HepG2 (cell line): ENCODE data around the gene ZFAND6. TPM values are rescaled to one million over a fixed set of nuclear protein-coding genes. Genes with fewer than 3 reads are reported as not detected.

Experiments used
- ATAC-seq: fragments of 200-7000 bp; cut with Tn5 transposase; 3 replicates; pipeline ENCODE4 v1.9.1; 2020; ENCODE audit warnings: mild to moderate bottlenecking, moderate library complexity
- BruUV-seq: library from RNA; stranded (reverse); fragments of 400-500 nt; replicated peaks from 2 replicates; lab custom pipeline; 2021; lab: Mats Ljungman, UMichigan
- CTCF ChIA-PET: fragments of 300-600 bp; formaldehyde crosslinking; extraction: SDS; loops from one replicate; lab custom pipeline; 2021; ENCODE audit warnings: low total read pairs, inconsistent platforms, low intra/inter-chr PET ratio; lab: Yijun Ruan, JAX
- POLR2A ChIA-PET: fragments of 350-600 bp; sonication (Branson Sonifier 250); formaldehyde crosslinking; loops from one replicate; lab custom pipeline; 2020; ENCODE audit warnings: antibody characterized with exemption, inconsistent platforms; lab: Yijun Ruan, JAX
- DNase-seq: peaks from one replicate; pipeline ENCODE4 v3.0.0-alpha.2; 2015; ENCODE audit warnings: low spot score
- FAIRE-seq: peaks from 3 replicates; lab custom pipeline; 2011; peaks lifted over from hg19 to GRCh38; lab: Jason Lieb, UNC
- H2AFZ ChIP-seq: one replicate; pipeline ENCODE4 v1.6.1; 2011; ENCODE audit warnings: low read length, inconsistent platforms
- H3K27ac ChIP-seq: fragments of 300-600 bp; 3 replicates; pipeline ENCODE4 v1.8.0; 2011; ENCODE audit warnings: mixed run types, mild to moderate bottlenecking, mixed read lengths, low read length, inconsistent platforms; ENCODE audit not compliant: insufficient read depth; ENCODE audit errors: extremely low read length
- H3K27me3 ChIP-seq, 2 experiments: fragments of 200-600 bp in 1 of 2; 2 replicates in 1 of 2; 3 replicates in 1 of 2; pipeline versions ENCODE4 v1.6.0 to v1.8.0; 2011; ENCODE audit warnings: low read length in 2 of 2, mild to moderate bottlenecking in 2 of 2, moderate library complexity in 2 of 2, inconsistent platforms in 1 of 2; ENCODE audit not compliant: insufficient read depth in 2 of 2, control insufficient read depth in 1 of 2
- H3K36me3 ChIP-seq, 2 experiments: fragments of 200-600 bp in 1 of 2; replicated peaks in 1 of 2; 2 replicates in 1 of 2; 3 replicates in 1 of 2; pipeline versions ENCODE4 v1.5.1 to v1.8.0; 2011; ENCODE audit warnings: low read length in 2 of 2, inconsistent platforms in 1 of 2; ENCODE audit not compliant: insufficient read depth in 2 of 2, control insufficient read depth in 1 of 2
- H3K4me1 ChIP-seq: 2 replicates; pipeline ENCODE4 v1.5.1; 2012; ENCODE audit warnings: low read length, inconsistent platforms; ENCODE audit not compliant: insufficient read depth
- H3K4me2 ChIP-seq: 2 replicates; pipeline ENCODE4 v1.6.0; 2011; ENCODE audit warnings: low read depth, low read length, inconsistent platforms
- H3K4me3 ChIP-seq, 3 experiments: fragments of 200-600 bp in 1 of 3; sonication (generic), shearing (Covaris generic) in 1 of 3; replicated peaks in 1 of 3; 2 replicates each; pipeline ENCODE4 v1.5.1; 2011 to 2016; ENCODE audit warnings: low read length in 3 of 3, inconsistent platforms in 2 of 3, low read depth in 2 of 3, mild to moderate bottlenecking in 2 of 3, control low read depth in 1 of 3, mixed read lengths in 1 of 3; ENCODE audit not compliant: insufficient read depth in 1 of 3
- H3K79me2 ChIP-seq: one replicate; pipeline ENCODE4 v1.6.1; 2011; ENCODE audit warnings: low read length, inconsistent platforms; ENCODE audit not compliant: insufficient read depth
- H3K9ac ChIP-seq: 2 replicates; pipeline ENCODE4 v1.6.0; 2011; ENCODE audit warnings: mild to moderate bottlenecking, low read depth, low read length, inconsistent platforms; ENCODE audit not compliant: insufficient read depth
- H3K9me3 ChIP-seq: 2 replicates; pipeline ENCODE4 v1.5.1; 2012; ENCODE audit warnings: mild to moderate bottlenecking, low read length
- H4K20me1 ChIP-seq: 2 replicates; pipeline ENCODE4 v1.6.0; 2011; ENCODE audit warnings: inconsistent platforms, mild to moderate bottlenecking, low read length, moderate library complexity; ENCODE audit not compliant: insufficient read depth
- AKNA ChIP-seq: sonication (generic); formaldehyde crosslinking; IDR thresholded peaks from 2 replicates; pipeline ENCODE4 v1.4.0; 2020; ENCODE audit warnings: missing genetic modification reagents, borderline replicate concordance
- TEAD3 ChIP-seq: optimal IDR thresholded peaks from 2 replicates; pipeline ENCODE3; 2016; ENCODE audit warnings: borderline replicate concordance
- TGIF2 ChIP-seq: IDR thresholded peaks from 2 replicates; pipeline ENCODE4 v1.6.1; 2016; ENCODE audit warnings: control low read depth, missing compliant biosample characterization
- ZNF792 ChIP-seq: IDR thresholded peaks from 2 replicates; pipeline ENCODE4 v1.6.1; 2016
- WGBS: methylation state at CpG from one replicate; pipeline ENCODE4 v1.1.6; 2017; ENCODE audit warnings: low lambda C conversion rate; 5-methylcytosine and 5-hydroxymethylcytosine counted together
- in situ Hi-C: cut with HindIII; loops from 2 replicates; pipeline ENCODE4 v1.10.0; 2017; ENCODE audit warnings: low pct_unique_long_range_greater_than_20kb; ENCODE audit not compliant: extremely low pct_ligation_motif_present
- intact Hi-C: fragments of 100-400 bp; cut with micrococcal nuclease; formaldehyde crosslinking; loops from one replicate; pipeline ENCODE4 v1.10.0; 2022; ENCODE audit not compliant: unreplicated experiment
- polyA plus RNA-seq, 8 experiments: library from polyadenylated mRNA; depleted of rRNA in 3 of 8; stranded (reverse) in 7 of 8; unstranded in 1 of 8; fragments of >200 nt; fragmentation: Illumina TruSeq in 4 of 8; extraction: Trizol in 4 of 8; gene quantifications; 2 replicates each; pipeline versions ENCODE4 v1.2.1 to v1.2.3, GENCODE V29; 2011 to 2016; ENCODE audit warnings: low read depth in 4 of 8, missing spikeins in 1 of 8, mixed read lengths in 1 of 8; ENCODE audit not compliant: insufficient read depth in 1 of 8
- total RNA-seq, 5 experiments: library from RNA; depleted of rRNA; stranded (reverse); fragments of >200 nt; fragmentation: Illumina TruSeq; extraction: Trizol; gene quantifications; 2 replicates each; pipeline ENCODE4 v1.2.3, GENCODE V29; 2016; ENCODE audit warnings: low read depth in 1 of 5
- TF ChIP-seq, protein P1 (sequence below): sonication (generic); formaldehyde crosslinking; IDR thresholded peaks from 2 replicates; pipeline ENCODE4 v1.5.1; 2020; ENCODE audit warnings: mild to moderate bottlenecking, missing genetic modification reagents
- TF ChIP-seq, protein P2 (sequence below): fragments of 450-650 bp; IDR thresholded peaks from 2 replicates; pipeline ENCODE4 v1.6.1; 2016

Gene ZFAND6
- total and polyA plus RNA-seq, 2 of the 13 experiments (the other 11 are each of a cell fraction or from before 2014, with no cell fraction given) = 84.2 to 115 TPM

GRCh38 chr15:80015156-80015555, 44.3 kb upstream of the ZFAND6 start:
- intact Hi-C loops (no loop called here), in situ Hi-C loops (loop anchor here (25.0 kb wide), 1 partner anchor 297 kb away; no protein-coding TSS in a partner anchor)
- no peak overlapping the region for H3K27ac ChIP-seq
- no peaks in the 10 kb centered on the region for H3K36me3 ChIP-seq
- no peaks in the 10 kb centered on the region for H3K27me3 ChIP-seq
- no peaks in the 10 kb centered on the region for H3K9me3 ChIP-seq
- 68% methylated on average over 2 of the region's 2 CpGs for WGBS
- no peak for FAIRE-seq
- no peak overlapping the region for H3K9ac ChIP-seq
- no peak overlapping the region for H3K4me2 ChIP-seq
- no peak for ATAC-seq
- H4K20me1 ChIP-seq = no peaks in the 10 kb centered on the region
- ChIA-PET CTCF (no interaction called here), POLR2A (no interaction called here)
- H3K4me1 ChIP-seq = peaks cover 35% of the 10 kb centered on the region
- DNase-seq = no peak
- H3K4me3 ChIP-seq = no peak overlapping the region
- TF ChIP-seq, protein P1, sequence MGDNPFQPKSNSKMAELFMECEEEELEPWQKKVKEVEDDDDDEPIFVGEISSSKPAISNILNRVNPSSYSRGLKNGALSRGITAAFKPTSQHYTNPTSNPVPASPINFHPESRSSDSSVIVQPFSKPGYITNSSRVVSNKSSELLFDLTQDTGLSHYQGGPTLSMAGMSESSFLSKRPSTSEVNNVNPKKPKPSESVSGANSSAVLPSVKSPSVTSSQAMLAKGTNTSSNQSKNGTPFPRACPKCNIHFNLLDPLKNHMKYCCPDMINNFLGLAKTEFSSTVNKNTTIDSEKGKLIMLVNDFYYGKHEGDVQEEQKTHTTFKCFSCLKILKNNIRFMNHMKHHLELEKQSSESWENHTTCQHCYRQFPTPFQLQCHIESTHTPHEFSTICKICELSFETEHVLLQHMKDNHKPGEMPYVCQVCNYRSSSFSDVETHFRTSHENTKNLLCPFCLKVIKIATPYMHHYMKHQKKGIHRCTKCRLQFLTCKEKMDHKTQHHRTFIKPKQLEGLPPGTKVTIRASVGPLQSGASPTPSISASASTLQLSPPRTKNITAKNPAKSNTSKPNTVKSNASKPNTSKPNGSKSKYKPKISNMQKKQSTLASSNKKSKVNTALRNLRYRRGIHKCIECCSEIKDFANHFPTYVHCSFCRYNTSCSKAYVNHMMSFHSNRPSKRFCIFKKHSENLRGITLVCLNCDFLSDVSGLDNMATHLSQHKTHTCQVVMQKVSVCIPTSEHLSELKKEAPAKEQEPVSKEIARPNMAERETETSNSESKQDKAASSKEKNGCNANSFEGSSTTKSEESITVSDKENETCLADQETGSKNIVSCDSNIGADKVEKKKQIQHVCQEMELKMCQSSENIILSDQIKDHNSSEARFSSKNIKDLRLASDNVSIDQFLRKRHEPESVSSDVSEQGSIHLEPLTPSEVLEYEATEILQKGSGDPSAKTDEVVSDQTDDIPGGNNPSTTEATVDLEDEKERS (CRISPR knock-in tag) = no peak
- TF ChIP-seq AKNA (no peak), TGIF2 (CRISPR knock-in tag) (no peak), TEAD3 (no peak), ZNF792 (no peak)
- TF ChIP-seq, protein P2, sequence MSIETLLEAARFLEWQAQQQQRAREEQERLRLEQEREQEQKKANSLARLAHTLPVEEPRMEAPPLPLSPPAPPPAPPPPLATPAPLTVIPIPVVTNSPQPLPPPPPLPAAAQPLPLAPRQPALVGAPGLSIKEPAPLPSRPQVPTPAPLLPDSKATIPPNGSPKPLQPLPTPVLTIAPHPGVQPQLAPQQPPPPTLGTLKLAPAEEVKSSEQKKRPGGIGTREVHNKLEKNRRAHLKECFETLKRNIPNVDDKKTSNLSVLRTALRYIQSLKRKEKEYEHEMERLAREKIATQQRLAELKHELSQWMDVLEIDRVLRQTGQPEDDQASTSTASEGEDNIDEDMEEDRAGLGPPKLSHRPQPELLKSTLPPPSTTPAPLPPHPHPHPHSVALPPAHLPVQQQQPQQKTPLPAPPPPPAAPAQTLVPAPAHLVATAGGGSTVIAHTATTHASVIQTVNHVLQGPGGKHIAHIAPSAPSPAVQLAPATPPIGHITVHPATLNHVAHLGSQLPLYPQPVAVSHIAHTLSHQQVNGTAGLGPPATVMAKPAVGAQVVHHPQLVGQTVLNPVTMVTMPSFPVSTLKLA = no peak
- no TSS peak for BruUV-seq
- H3K79me2 ChIP-seq = no peaks in the 10 kb centered on the region
- H2AFZ ChIP-seq = no peak overlapping the region
